Measurements from ENCODE around the gene C12orf60. TPM values are rescaled to one million over a fixed set of nuclear protein-coding genes. Genes with fewer than 3 reads are reported as not detected.

The C12orf60 gene
- total and polyA plus RNA-seq, 2 of the 8 experiments (the other 6 are each of a cell fraction or from before 2014, with no cell fraction given) = 1.2 to 1.5 TPM

DNA sequence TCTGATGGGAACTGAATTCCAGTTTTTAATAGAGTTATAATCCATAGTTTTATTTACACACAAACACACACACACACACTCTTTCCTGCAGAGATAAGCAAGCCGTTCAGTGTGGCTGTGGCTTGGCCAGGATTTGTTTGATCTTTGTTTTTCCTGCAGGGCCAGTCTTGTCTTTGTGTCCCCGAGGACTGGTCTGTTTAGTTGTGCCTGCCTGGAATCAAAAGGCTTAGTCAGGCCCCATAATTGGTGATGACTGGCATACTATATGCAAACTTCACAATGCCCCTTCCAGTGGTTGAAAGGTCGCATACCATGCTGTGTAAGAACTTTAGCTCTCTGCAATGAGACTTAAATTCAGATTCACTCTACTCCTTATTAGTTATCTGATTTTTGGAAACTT lies 26.2 kb upstream of the C12orf60 start:
- CTCF ChIA-PET (ENCODE audit: partially characterized antibody) = interaction anchor here (0.7 to 2.0 kb wide), 8 partner anchors 8 to 736 kb away, joined by 3 to 9 read pairs (median 4); partner anchors contain the start of genes C12orf60 and WBP11
- FAIRE-seq = no peak
- peaks cover 4% of the 10 kb centered on the region for H3K23me2 ChIP-seq (ENCODE audit: low read depth, low read length)
- no peak for TF ChIP-seq MAFK (IDR thresholded peaks at IDR 0.05; ENCODE audit: low read depth, low read length)
- TF ChIP-seq MAX (IDR thresholded peaks at IDR 0.05) = no peak
- TF ChIP-seq SUZ12 (IDR thresholded peaks at IDR 0.05; ENCODE audit: low read length) = no peak
- TF ChIP-seq JUN (IDR thresholded peaks at IDR 0.05; ENCODE audit: low read depth, low read length) = no peak

More for the DNA sequence above, 26.2 kb upstream of the C12orf60 start:
- Histone ChIP-seq H3K79me1 (ENCODE audit: low read depth, low read length) (no peaks in the 10 kb centered on the region), H3K4ac (replicated peaks; ENCODE audit: insufficient read length, low read depth, low read length) (no peak overlapping the region), H3K27me3 (replicated peaks in 1 of 4; ENCODE audit: control insufficient read depth in 3 of 4, extremely low read depth in 1 of 4, insufficient read depth in 3 of 4, low read length in 3 of 4) (no peaks in the 10 kb centered on the region), H3K4me1 (replicated peaks in 1 of 4; ENCODE audit: control insufficient read depth in 3 of 4, insufficient read depth in 4 of 4, low read length in 3 of 4) (peaks cover 0 to 3% (median 0%) of the 10 kb centered on the region in 4 experiments; a peak in 1 of 7 replicates), H4K8ac (ENCODE audit: extremely low read depth, insufficient read depth, low read length) (no peak overlapping the region), H2BK15ac (ENCODE audit: low read length) (no peak overlapping the region), H4K5ac (ENCODE audit: insufficient read length, low read depth, low read length) (no peak overlapping the region), H3K14ac (ENCODE audit: insufficient read length) (no peak overlapping the region), H2BK120ac (replicated peaks; ENCODE audit: low read depth, low read length) (no peak overlapping the region), H3K23ac (ENCODE audit: insufficient read length) (no peak overlapping the region), H2AFZ (ENCODE audit: low read length) (no peak overlapping the region), H2AK5ac (ENCODE audit: low read depth, low read length) (no peak overlapping the region), H3K56ac (replicated peaks; ENCODE audit: insufficient read length, low read depth, low read length) (no peak overlapping the region), H3K36me3 (ENCODE audit: control insufficient read depth in 2 of 4, insufficient read depth in 4 of 4, low read length in 3 of 4) (no peaks in the 10 kb centered on the region), H4K91ac (replicated peaks; ENCODE audit: insufficient read length, low read length) (no peak overlapping the region), H4K20me1 (replicated peaks in 1 of 2; ENCODE audit: control insufficient read depth in 1 of 2, insufficient read depth in 2 of 2, low read length in 2 of 2) (peaks cover 0 to 4% of the 10 kb centered on the region in 2 experiments), H3K9me3 (ENCODE audit: insufficient read depth in 2 of 2, low read depth in 1 of 2, low read length in 1 of 2) (no peaks in the 10 kb centered on the region), H3K9ac (replicated peaks in 1 of 4; ENCODE audit: extremely low read depth in 1 of 4, low read depth in 3 of 4, low read length in 3 of 4) (no peak overlapping the region), H2BK20ac (ENCODE audit: low read length) (no peak overlapping the region), H3K79me2 (ENCODE audit: control insufficient read depth in 1 of 2, insufficient read depth in 2 of 2, low read length in 2 of 2) (peaks cover 0 to 8% of the 10 kb centered on the region in 2 experiments; a peak in 2 of 4 replicates), H3K18ac (ENCODE audit: extremely low read depth, low read length) (no peak overlapping the region), H2BK5ac (ENCODE audit: low read depth, low read length) (no peak overlapping the region), H3K27ac (ENCODE audit: low read depth, low read length) (no peak overlapping the region), H3K4me2 (ENCODE audit: insufficient read depth in 1 of 2, low read depth in 2 of 2, low read length in 2 of 2) (no peak overlapping the region; a peak in 1 of 4 replicates), H2BK12ac (ENCODE audit: low read depth, low read length) (no peak overlapping the region), H3K4me3 (ENCODE audit: extremely low read depth in 1 of 4, insufficient read depth in 2 of 4, low read depth in 3 of 4, low read length in 4 of 4) (no peak overlapping the region)
- DNase-seq (ENCODE audit: low read depth in 1 of 2, low spot score in 2 of 2) = no peak
- WGBS, 2 experiments (ENCODE audit: extremely low coverage in 1 of 2, insufficient coverage in 1 of 2, insufficient read length in 1 of 2, insufficient replicate concordance in 2 of 2, low coverage in 1 of 2, low lambda C conversion rate in 2 of 2, missing lambda C conversion rate in 1 of 2) = 65% methylated on average over 3 of the region's 3 CpGs; no CpG with 5 or more reads in 1 of the 2 experiments
- POLR2A ChIA-PET (ENCODE audit: partially characterized antibody) = interaction anchor here (1.3 to 9.9 kb wide), 4 partner anchors 5 to 26 kb away, joined by 3 to 136 read pairs (median 4); partner anchors contain the start of genes C12orf60 and WBP11

Data from H1 (cell line).